Measurements from ENCODE around the gene ATP8B1. TPM values are rescaled to one million over a fixed set of nuclear protein-coding genes. Genes with fewer than 3 reads are reported as not detected.

Gene ATP8B1
- total and polyA plus RNA-seq, 2 of the 4 experiments (the other 2 are of a cell fraction) = 64.3 to 136 TPM

GRCh38 chr18:57660961-57661360, 142.2 kb downstream of the ATP8B1 start:
- Histone ChIP-seq H2BK5ac (ENCODE audit: low read depth, low read length, poor library complexity, severe bottlenecking) (peak overlapping the region; percentile 72), H3K4me2 (ENCODE audit: low read depth, low read length) (no peak overlapping the region), H2BK15ac (ENCODE audit: low read depth, low read length) (no peak overlapping the region), H4K91ac (ENCODE audit: insufficient read depth, low read depth, low read length) (no peak overlapping the region), H3K4me3 (ENCODE audit: insufficient read depth, low read depth, low read length) (no peak overlapping the region), H2BK20ac (ENCODE audit: low read depth, low read length) (0 out of 2 replicates have a peak overlapping the region, but pooled peaks have one; percentile 65), H3K18ac (ENCODE audit: low read depth, low read length) (no peak overlapping the region), H3K4ac (ENCODE audit: low read depth, low read length) (peak overlapping the region; percentile 39; the same call in 1 of the 2 replicates), H3K79me1 (ENCODE audit: low read depth in 1 of 2, low read length in 2 of 2) (peaks cover 27 to 60% of the 10 kb centered on the region in 2 experiments), H2AFZ (replicated peaks; ENCODE audit: low read length, poor library complexity) (peak overlapping the region; percentile 24), H3K9me3 (ENCODE audit: control insufficient read depth, insufficient read depth, low read length) (peaks cover under 1% of the 10 kb centered on the region; the same call in 1 of the 2 replicates), H3K56ac (ENCODE audit: extremely low read depth, insufficient read depth, low read length) (no peak overlapping the region), H3K27me3 (ENCODE audit: control insufficient read depth, insufficient read depth, low read length) (no peaks in the 10 kb centered on the region), H3K27ac (ENCODE audit: insufficient read depth, low read length) (peak overlapping the region; percentile 34; the same call in 1 of the 2 replicates), H4K20me1 (ENCODE audit: insufficient read depth, low read length) (peaks cover 4% of the 10 kb centered on the region; the same call in 1 of the 2 replicates), H2AK5ac (ENCODE audit: low read depth, low read length) (0 out of 2 replicates have a peak overlapping the region, but pooled peaks have one; percentile 66), H4K5ac (ENCODE audit: low read depth, low read length) (no peak overlapping the region), H2BK120ac (ENCODE audit: low read depth, low read length) (peak overlapping the region; percentile 42; the same call in 1 of the 2 replicates), H3K9me1 (ENCODE audit: insufficient read depth, low read length) (peaks cover 14% of the 10 kb centered on the region; the same call in 1 of the 2 replicates), H3K36me3 (ENCODE audit: control insufficient read depth, insufficient read depth, low read length) (peaks cover 19% of the 10 kb centered on the region), H2AK9ac (replicated peaks; ENCODE audit: low read depth, low read length, poor library complexity) (peak overlapping the region; percentile 21), H3K23ac (ENCODE audit: low read depth, low read length) (no peak overlapping the region), H3K9ac (ENCODE audit: low read depth, low read length) (no peak overlapping the region; the same call in 1 of the 2 replicates), H4K8ac (ENCODE audit: low read depth in 2 of 2, low read length in 2 of 2) (peak overlapping the region in 1 of 2 experiments; percentile 82; a peak in 1 of 4 replicates), H3K14ac (replicated peaks; ENCODE audit: low read depth, low read length) (peak overlapping the region; percentile 54; the same call in 1 of the 2 replicates), H3K4me1 (ENCODE audit: control insufficient read depth, insufficient read depth, low read length) (peaks cover 6% of the 10 kb centered on the region; the same call in 1 of the 2 replicates)
- POLR2A ChIA-PET (ENCODE audit: unreplicated experiment) = no interaction called here
- intact Hi-C loops (cut with micrococcal nuclease) = loop anchor here (10.0 kb wide), 1 partner anchor 144 kb away; the partner anchor contains the start of gene ATP8B1
- CTCF ChIA-PET = no interaction called here
- no TSS peak for BruUV-seq (replicated peaks)
- DNase-seq (peak; percentile 91), ATAC-seq (ENCODE audit: low read depth) (peak; percentile 78)
- dilution Hi-C loops (cut with HindIII; ENCODE audit: low sequenced_read_pairs, unreplicated experiment) = no loop called here
- TF ChIP-seq RAD21 (IDR thresholded peaks at IDR 0.05; ENCODE audit: low read length) (0 out of 2 replicates have a peak, but pooled peaks have one; percentile 1), BHLHE40 (IDR thresholded peaks at IDR 0.05; ENCODE audit: low read depth, low read length) (peak; percentile 61), USF2 (IDR thresholded peaks at IDR 0.05; ENCODE audit: low read depth, low read length) (0 out of 2 replicates have a peak, but pooled peaks have one; percentile 7), SMC3 (IDR thresholded peaks at IDR 0.05; ENCODE audit: low read depth, low read length) (no peak), CTCF (conservative IDR thresholded peaks at IDR 0.05; ENCODE audit: low read depth, low read length) (no peak), CHD1 (IDR thresholded peaks at IDR 0.05; ENCODE audit: low read depth, low read length) (no peak), FOS (IDR thresholded peaks at IDR 0.05; ENCODE audit: low read depth, low read length) (peak; percentile 92)
- in situ Hi-C loops (cut with MboI; ENCODE audit: low sequenced_read_pairs) = no loop called here
- WGBS, 2 experiments (ENCODE audit: extremely low coverage in 2 of 2, insufficient read length in 1 of 2) = 54% methylated on average over 10 of the region's 11 CpGs; no CpG with 5 or more reads in 1 of the 2 experiments
